Esophagus muscularis mucosa (tissue), 4 donors: ENCODE data around the gene UPP2.

Source experiments
- EP300 ChIP-seq: sonication (generic); formaldehyde crosslinking; IDR thresholded peaks from one replicate; pipeline ENCODE4 v1.6.1; 2017; ENCODE audit warnings: antibody characterized with exemption
- POLR2A ChIP-seq: fragments of 450-650 bp; IDR thresholded peaks from one replicate; pipeline ENCODE4 v1.6.1; 2017; ENCODE audit warnings: antibody characterized with exemption, moderate library complexity, mild to moderate bottlenecking, low read depth
- TF ChIP-seq, protein P1 (sequence below), 3 experiments: fragments of 200-600 bp in 2 of 3; fragments of 450-650 bp in 1 of 3; sonication (generic) in 2 of 3; IDR thresholded peaks; one replicate each; pipeline ENCODE4 v1.5.1; 2017 to 2019; ENCODE audit warnings: antibody characterized with exemption in 3 of 3, mild to moderate bottlenecking in 2 of 3, moderate library complexity in 1 of 3

DNA sequence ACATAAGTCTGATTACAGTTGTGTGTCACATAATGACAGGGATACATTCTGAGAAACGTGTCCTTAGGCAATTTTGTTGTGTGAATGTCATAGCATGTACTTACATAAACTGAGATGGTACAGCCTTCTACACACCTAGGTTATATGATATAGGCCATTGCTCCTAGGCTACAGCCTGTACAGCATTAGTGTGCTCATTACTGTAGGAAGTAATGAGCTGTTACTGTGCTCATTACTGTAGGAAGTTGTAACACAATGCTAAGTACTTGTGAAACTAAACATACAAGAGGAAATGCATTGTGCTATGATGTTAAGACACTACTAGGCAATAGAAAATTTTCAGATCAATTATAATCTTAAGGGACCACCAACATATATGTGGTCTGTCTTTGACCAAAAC lies 72.8 kb downstream of the UPP2 start:
- TF ChIP-seq, protein P1, sequence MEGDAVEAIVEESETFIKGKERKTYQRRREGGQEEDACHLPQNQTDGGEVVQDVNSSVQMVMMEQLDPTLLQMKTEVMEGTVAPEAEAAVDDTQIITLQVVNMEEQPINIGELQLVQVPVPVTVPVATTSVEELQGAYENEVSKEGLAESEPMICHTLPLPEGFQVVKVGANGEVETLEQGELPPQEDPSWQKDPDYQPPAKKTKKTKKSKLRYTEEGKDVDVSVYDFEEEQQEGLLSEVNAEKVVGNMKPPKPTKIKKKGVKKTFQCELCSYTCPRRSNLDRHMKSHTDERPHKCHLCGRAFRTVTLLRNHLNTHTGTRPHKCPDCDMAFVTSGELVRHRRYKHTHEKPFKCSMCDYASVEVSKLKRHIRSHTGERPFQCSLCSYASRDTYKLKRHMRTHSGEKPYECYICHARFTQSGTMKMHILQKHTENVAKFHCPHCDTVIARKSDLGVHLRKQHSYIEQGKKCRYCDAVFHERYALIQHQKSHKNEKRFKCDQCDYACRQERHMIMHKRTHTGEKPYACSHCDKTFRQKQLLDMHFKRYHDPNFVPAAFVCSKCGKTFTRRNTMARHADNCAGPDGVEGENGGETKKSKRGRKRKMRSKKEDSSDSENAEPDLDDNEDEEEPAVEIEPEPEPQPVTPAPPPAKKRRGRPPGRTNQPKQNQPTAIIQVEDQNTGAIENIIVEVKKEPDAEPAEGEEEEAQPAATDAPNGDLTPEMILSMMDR (IDR thresholded peaks at IDR 0.05): no peak
- TF ChIP-seq POLR2A (no peak), EP300 (no peak)
